Small intestine (tissue), 7 donors: Measurements from ENCODE around the gene NFIB. TPM values are rescaled to one million over a fixed set of nuclear protein-coding genes. Genes with fewer than 3 reads are reported as not detected.
A peak's percentile ranks its signal among the peaks of the same experiment; 100 is the strongest.

Source experiments
- DNase-seq, 2 donors: peaks; one replicate each; pipeline versions ENCODE4 v3.0.0 to v3.0.0-alpha.2; 2013
- FAIRE-seq: peaks from 2 replicates; lab custom pipeline; 2012; peaks lifted over from hg19 to GRCh38; lab: Jason Lieb, UNC
- H3K27ac ChIP-seq, 3 donors: one replicate each; pipeline ENCODE4 v1.5.1; 2013; ENCODE audit warnings: low read length in 2 of 3, mild to moderate bottlenecking in 2 of 3, control low read depth in 1 of 3, inconsistent platforms in 1 of 3, low read depth in 1 of 3, moderate library complexity in 1 of 3
- H3K27me3 ChIP-seq, 3 donors: one replicate each; pipeline ENCODE4 v1.6.1; 2013; ENCODE audit warnings: low read length in 3 of 3, inconsistent platforms in 1 of 3; ENCODE audit not compliant: control insufficient read depth in 3 of 3, insufficient read depth in 3 of 3
- H3K36me3 ChIP-seq, 3 donors: one replicate each; pipeline ENCODE4 v1.6.1; 2013; ENCODE audit warnings: low read length in 3 of 3, inconsistent platforms in 1 of 3, low read depth in 1 of 3, mild to moderate bottlenecking in 1 of 3, moderate library complexity in 1 of 3; ENCODE audit not compliant: control insufficient read depth in 3 of 3, insufficient read depth in 2 of 3
- H3K4me1 ChIP-seq, 3 donors: one replicate each; pipeline ENCODE4 v1.6.1; 2013; ENCODE audit warnings: low read length in 2 of 3, inconsistent platforms in 1 of 3, low read depth in 1 of 3, mild to moderate bottlenecking in 1 of 3, moderate library complexity in 1 of 3; ENCODE audit not compliant: control insufficient read depth in 3 of 3, insufficient read depth in 2 of 3
- H3K4me3 ChIP-seq, 3 donors: one replicate each; pipeline ENCODE4 v1.5.1; 2013; ENCODE audit warnings: low read length in 3 of 3, control low read depth in 1 of 3, inconsistent platforms in 1 of 3, low read depth in 1 of 3, mild to moderate bottlenecking in 1 of 3, moderate library complexity in 1 of 3
- H3K9me3 ChIP-seq, 2 donors: one replicate each; pipeline ENCODE4 v1.6.1; 2013; ENCODE audit warnings: low read depth in 1 of 2, low read length in 1 of 2; ENCODE audit not compliant: control insufficient read depth in 2 of 2, insufficient read depth in 1 of 2
- WGBS, 3 donors: extraction: QIAGEN DNeasy Blood & Tissue Kit; methylation state at CpG; one replicate each; pipeline ENCODE4 v1.1.7; 2013; 5-methylcytosine and 5-hydroxymethylcytosine counted together
- polyA plus RNA-seq, 4 donors: library from polyadenylated mRNA; stranded (reverse) in 3 of 4; unstranded in 1 of 4; fragments of 200-250 nt in 3 of 4; fragments of 120-200 nt in 1 of 4; gene quantifications; one replicate each; pipeline versions ENCODE4 v1.2.1 to v1.2.3, GENCODE V29; 2013
- donor health status: healthy with polysubstance abuse.
- donor health status: control.
- donor health status: control.
- donor health status: Bipolar disorder and iron deficiency.
- donor health status: healthy.

The NFIB gene
- polyA plus RNA-seq, 4 donors = 5.1 to 15.9 (median 9.5) TPM

DNA sequence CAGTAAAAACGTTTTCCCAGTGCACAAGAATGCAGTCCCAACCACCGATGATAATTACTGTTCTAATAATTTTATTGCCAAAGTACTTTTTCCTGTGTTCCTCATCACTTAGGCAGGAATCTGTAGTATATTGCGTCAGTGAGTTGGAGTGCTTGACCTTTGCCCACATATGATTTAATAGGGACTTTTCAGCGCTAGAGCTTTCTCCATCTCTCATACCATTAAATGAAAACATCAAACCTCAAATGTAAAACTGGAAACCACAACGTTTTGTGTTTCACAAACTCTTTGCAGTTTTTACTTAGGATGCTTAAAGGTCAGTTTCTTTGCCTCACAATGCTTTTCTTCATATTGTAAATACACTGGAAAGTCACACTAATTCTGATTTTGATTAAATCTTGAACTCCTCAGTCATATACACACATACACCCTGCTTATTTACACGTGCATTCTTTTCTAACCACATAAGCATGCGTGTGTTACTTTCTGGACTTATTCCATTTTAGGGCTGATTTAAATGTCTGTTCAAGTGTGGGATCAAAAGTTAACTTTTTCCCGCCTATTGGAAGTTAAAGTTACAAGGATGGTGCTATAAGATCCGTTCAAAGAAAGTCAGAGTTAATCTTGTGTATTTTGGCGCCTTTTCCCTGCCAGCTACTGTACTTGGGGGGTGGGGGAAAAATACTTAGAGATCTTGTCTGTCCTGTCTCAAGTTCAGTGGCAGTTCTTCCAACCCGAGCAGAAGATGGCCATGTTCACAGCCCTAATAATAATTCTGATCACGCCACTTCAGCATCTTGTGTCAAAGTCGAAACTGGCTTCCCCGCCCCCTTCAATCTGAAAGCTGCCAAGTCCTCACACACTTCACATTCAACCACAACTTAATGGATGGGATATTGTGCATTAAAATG lies 6.6 kb upstream of the NFIB start:
- DNase-seq = peak; percentile 73 to 85
- Histone ChIP-seq H3K27ac (peak overlapping the region; percentile 49 to 72 (median 62)), H3K4me3 (peak overlapping the region in 1 of 3 donors; percentile 62), H3K4me1 (peaks cover 0 to 29% (median 0%) of the 10 kb centered on the region in 3 donors), H3K36me3 (no peaks in the 10 kb centered on the region), H3K9me3 (no peaks in the 10 kb centered on the region), H3K27me3 (peaks cover 0 to 14% (median 0%) of the 10 kb centered on the region in 3 donors)
- FAIRE-seq = no peak
- 6 to 20% (median 15%) methylated on average over 14 of the region's 14 CpGs for WGBS, 3 donors

DNA sequence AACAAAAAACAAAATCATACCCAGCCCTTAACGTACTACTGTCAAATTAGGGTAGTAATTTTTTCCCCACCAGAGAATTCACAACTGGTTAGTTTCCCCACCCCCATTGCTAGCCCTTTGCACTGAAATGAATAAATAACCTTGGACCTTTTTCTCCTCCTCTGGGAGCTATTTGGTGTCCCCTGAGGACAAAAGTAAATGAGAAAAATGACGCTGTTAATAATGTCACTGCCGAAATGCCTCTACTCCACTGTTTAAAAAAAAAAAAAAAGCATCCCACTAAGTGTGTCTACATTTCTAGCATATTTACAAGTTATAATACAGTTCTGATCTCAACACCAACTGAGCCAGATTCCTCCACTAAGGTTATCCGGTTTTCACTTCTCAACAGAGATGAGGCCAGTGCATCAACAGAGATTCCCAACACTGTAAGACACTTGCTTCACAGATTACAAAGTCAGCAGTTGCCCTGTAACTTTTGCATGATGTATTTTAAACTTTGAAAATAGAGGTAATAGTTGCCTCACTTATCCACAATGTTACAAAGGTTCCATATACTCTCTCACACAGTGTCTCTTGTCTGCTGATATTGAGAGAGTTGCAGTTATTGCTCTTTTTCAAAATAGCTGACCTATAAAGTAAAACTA lies 5.1 kb upstream of the NFIB start:
- FAIRE-seq (no peak), DNase-seq (no peak)
- Histone ChIP-seq H3K4me1 (peaks cover 0 to 29% (median 0%) of the 10 kb centered on the region in 3 donors), H3K27ac (peak overlapping the region in 1 of 3 donors; percentile 53), H3K4me3 (no peak overlapping the region), H3K9me3 (no peaks in the 10 kb centered on the region), H3K27me3 (peaks cover 0 to 21% (median 0%) of the 10 kb centered on the region in 3 donors), H3K36me3 (no peaks in the 10 kb centered on the region)
- WGBS, 3 donors = 63 to 77% (median 75%) methylated on average over 4 of the region's 4 CpGs

DNA sequence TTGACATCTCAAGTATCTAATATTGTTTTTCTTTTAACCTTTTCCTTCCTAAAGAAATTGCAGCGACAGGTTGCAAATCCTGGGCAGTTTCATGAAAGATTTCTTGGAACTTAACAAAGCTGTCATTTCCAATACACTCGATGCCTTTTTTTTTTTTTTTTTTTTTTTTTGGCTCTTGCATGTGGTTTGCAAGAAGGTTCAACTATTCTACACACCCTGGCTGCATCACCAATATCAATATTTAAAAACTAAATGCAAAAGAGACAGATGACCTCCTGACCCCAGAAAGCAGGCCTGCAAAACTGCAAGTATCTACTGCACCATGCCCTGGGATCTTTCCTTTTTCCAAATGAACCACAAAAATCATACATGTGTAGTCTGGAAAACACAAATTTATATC lies 4.4 kb upstream of the NFIB start:
- WGBS, 3 donors = 63 to 89% (median 72%) methylated on average over 2 of the region's 2 CpGs
- Histone ChIP-seq H3K4me1 (peaks cover 0 to 29% (median 0%) of the 10 kb centered on the region in 3 donors), H3K36me3 (no peaks in the 10 kb centered on the region), H3K9me3 (no peaks in the 10 kb centered on the region), H3K4me3 (no peak overlapping the region), H3K27ac (no peak overlapping the region), H3K27me3 (peaks cover 0 to 22% (median 0%) of the 10 kb centered on the region in 3 donors)
- FAIRE-seq = no peak
- DNase-seq = no peak

DNA sequence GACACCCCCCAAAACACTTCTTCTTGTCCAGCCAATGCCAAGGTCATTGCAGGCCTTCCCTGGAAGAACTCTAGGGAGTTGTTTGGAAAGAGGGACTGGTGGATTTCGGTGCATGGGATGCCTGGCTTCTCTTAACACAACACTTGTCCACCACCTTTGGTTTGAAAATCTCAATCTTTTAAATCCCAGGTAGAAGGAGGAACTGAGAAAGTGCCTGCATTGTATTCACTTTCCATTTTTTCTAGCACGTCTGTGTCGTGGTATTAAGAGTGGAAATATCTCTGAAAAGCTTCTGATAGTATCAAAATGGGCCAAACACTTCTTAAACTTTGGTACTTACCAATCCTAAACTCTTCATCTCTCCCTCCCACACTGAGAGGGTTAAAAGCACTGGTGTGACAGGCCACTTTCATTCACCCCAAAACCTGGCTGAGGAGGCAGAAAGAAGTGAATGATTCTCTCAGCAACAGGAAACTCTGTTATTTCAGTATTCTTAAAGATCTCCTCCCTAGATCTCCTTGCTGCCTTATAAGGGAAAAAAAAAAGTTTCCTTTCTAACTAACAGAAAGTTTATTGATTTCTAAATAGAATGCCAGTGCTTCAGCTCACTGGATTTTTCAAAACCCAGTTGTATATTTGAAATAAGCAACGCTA lies 3.9 kb upstream of the NFIB start:
- FAIRE-seq = no peak
- peaks cover 0 to 27% (median 0%) of the 10 kb centered on the region in 3 donors for H3K27me3 ChIP-seq
- no peaks in the 10 kb centered on the region for H3K36me3 ChIP-seq
- H3K4me1 ChIP-seq = peaks cover 0 to 29% (median 0%) of the 10 kb centered on the region in 3 donors
- H3K27ac ChIP-seq = peak overlapping the region in 1 of 3 donors; percentile 4
- no peak for DNase-seq
- WGBS, 3 donors = 50 to 86% (median 76%) methylated on average over 4 of the region's 4 CpGs
- no peak overlapping the region for H3K4me3 ChIP-seq
- no peaks in the 10 kb centered on the region for H3K9me3 ChIP-seq

DNA sequence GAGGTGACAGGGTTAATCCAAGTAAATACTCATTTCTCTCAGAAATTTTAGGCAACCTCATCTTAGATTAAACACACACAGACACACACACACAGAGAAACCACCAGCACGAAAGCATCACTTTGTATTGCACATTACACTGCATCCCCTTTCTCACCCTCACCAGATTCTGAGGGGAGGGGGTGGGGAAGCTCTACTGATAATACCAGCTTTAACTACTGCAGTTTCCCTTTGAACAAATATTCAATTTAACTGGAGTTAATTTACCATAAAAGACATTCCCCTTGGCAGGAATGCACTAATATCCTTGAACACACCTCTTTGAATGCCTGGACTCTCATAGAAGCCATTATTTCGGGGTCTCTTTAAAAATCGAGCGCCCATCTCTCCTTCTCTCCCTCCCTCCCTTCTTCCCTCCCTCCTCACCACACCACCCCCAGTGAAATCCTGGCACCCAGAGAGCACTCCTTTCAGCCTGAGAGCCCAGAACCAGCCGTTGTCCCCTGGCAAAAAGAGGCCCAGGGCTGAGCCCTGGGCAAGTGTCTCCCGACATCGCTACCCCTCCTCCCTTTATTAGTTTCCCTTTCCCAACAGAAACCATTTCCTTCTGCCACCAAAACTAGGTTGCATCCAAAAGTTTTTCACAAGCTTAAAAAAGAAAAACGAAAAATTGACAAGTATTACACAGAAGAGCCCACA lies 2.8 kb upstream of the NFIB start:
- 70 to 83% (median 76%) methylated on average over 8 of the region's 8 CpGs for WGBS, 3 donors
- Histone ChIP-seq H3K36me3 (no peaks in the 10 kb centered on the region), H3K4me3 (peak overlapping the region in 1 of 3 donors; percentile 64), H3K4me1 (peaks cover 0 to 29% (median 0%) of the 10 kb centered on the region in 3 donors), H3K9me3 (no peaks in the 10 kb centered on the region), H3K27ac (peak overlapping the region in 2 of 3 donors; percentile 14 to 73), H3K27me3 (peaks cover 0 to 33% (median 2%) of the 10 kb centered on the region in 3 donors)
- FAIRE-seq = no peak
- DNase-seq = no peak

DNA sequence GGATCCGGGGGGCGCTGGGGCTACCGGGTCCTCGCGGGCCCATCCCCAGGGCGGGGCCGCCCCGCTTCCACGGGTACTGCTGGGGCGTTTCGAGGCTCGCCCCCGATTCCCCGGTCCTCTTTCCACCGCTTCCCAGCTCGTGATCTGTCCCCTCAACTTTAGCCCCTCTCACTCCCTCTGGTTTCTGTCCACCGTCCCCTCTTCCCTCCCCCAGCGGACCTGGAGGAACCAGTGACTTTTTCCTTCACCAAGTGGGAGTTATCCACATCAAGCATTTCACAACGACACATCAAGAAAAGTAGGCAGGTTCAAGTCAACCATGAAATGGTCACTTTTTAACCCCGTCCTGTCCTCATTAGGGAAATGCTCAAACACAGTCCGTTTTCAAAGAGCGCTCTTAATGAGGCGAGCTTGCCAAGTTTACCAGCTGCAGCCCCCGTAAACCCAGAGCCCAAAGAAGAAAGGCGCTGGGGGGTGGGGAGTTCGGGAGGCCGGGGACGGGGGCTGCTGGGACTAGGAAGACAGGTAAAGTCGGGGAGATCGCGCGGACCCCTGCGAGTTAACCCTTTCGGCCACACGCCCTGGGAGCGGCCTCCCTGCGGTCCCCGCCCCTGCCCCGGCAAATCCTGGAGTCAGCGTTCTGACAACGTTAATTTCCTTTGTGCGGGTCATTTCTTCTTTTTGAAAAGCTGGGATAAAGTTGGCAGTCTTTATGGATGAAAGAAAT lies 2.1 kb upstream of the NFIB start:
- no peak for FAIRE-seq
- peak; percentile 29 to 57 for DNase-seq

More for the DNA sequence above, 2.1 kb upstream of the NFIB start:
- H3K4me3 ChIP-seq = peak overlapping the region; percentile 57 to 92 (median 64)
- H3K27ac ChIP-seq = peak overlapping the region; percentile 36 to 82 (median 73)
- WGBS, 3 donors = 5 to 27% (median 8%) methylated on average over 32 to 42 of the region's 42 CpGs
- H3K36me3 ChIP-seq = no peaks in the 10 kb centered on the region
- H3K27me3 ChIP-seq = peaks cover 0 to 33% (median 2%) of the 10 kb centered on the region in 3 donors
- H3K9me3 ChIP-seq = no peaks in the 10 kb centered on the region
- peaks cover 0 to 25% (median 0%) of the 10 kb centered on the region in 3 donors for H3K4me1 ChIP-seq
